HepG2 (cell line): ENCODE measurements around the gene C5orf15. TPM values are rescaled to one million over a fixed set of nuclear protein-coding genes. Genes with fewer than 3 reads are reported as not detected.

Source experiments
- ATF3 ChIP-seq: sonication (generic); formaldehyde crosslinking; IDR thresholded peaks from 2 replicates; pipeline ENCODE4 v1.4.0; 2020; ENCODE audit warnings: missing genetic modification reagents
- FOXP4 ChIP-seq: sonication (generic); formaldehyde crosslinking; IDR thresholded peaks from 2 replicates; pipeline ENCODE4 v1.4.0; 2020; ENCODE audit warnings: missing genetic modification reagents
- KDM1A ChIP-seq: IDR thresholded peaks from 2 replicates; pipeline ENCODE4 v1.6.1; 2016; ENCODE audit warnings: missing compliant biosample characterization
- KDM5B ChIP-seq: sonication (generic); formaldehyde crosslinking; IDR thresholded peaks from 2 replicates; pipeline ENCODE4 v1.4.0; 2020; ENCODE audit warnings: missing genetic modification reagents, mild to moderate bottlenecking, borderline replicate concordance
- MAFG ChIP-seq: sonication (generic); formaldehyde crosslinking; IDR thresholded peaks from 2 replicates; pipeline ENCODE4 v1.5.1; 2020; ENCODE audit warnings: mild to moderate bottlenecking, missing genetic modification reagents
- MED1 ChIP-seq: sonication (generic); formaldehyde crosslinking; IDR thresholded peaks from 2 replicates; pipeline ENCODE4 v1.4.0; 2020; ENCODE audit warnings: missing genetic modification reagents
- MED8 ChIP-seq: sonication (generic); formaldehyde crosslinking; IDR thresholded peaks from 2 replicates; pipeline ENCODE4 v1.8.1; 2023; ENCODE audit warnings: mild to moderate bottlenecking, missing genetic modification reagents; ENCODE audit not compliant: insufficient replicate concordance
- MTA1 ChIP-seq: sonication (generic); formaldehyde crosslinking; IDR thresholded peaks from 2 replicates; pipeline ENCODE4 v1.4.0; 2020; ENCODE audit warnings: missing genetic modification reagents, mild to moderate bottlenecking, borderline replicate concordance
- MTA3 ChIP-seq: sonication (generic); formaldehyde crosslinking; IDR thresholded peaks from 2 replicates; pipeline ENCODE4 v1.4.0; 2020; ENCODE audit warnings: missing genetic modification reagents
- NFE2L1 ChIP-seq: sonication (generic); formaldehyde crosslinking; IDR thresholded peaks from 2 replicates; pipeline ENCODE4 v1.4.0; 2020; ENCODE audit warnings: missing genetic modification reagents, mild to moderate bottlenecking, borderline replicate concordance
- RARA ChIP-seq: IDR thresholded peaks from 2 replicates; pipeline ENCODE4 v1.6.1; 2016; ENCODE audit warnings: missing genetic modification reagents, missing compliant biosample characterization
- SATB2 ChIP-seq: sonication (generic); formaldehyde crosslinking; IDR thresholded peaks from 2 replicates; pipeline ENCODE4 v1.5.0; 2020; ENCODE audit warnings: missing genetic modification reagents
- SRSF1 ChIP-seq: fragments of 200-400 bp; formaldehyde crosslinking; optimal IDR thresholded peaks from 2 replicates; pipeline ENCODE3; 2017; ENCODE audit warnings: mild to moderate bottlenecking, low read depth, low read length, moderate library complexity
- SRY ChIP-seq: sonication (generic); formaldehyde crosslinking; IDR thresholded peaks from 2 replicates; pipeline ENCODE4 v1.8.0; 2022; ENCODE audit warnings: mild to moderate bottlenecking, missing genetic modification reagents
- SYNCRIP ChIP-seq: fragments of 200-400 bp; formaldehyde crosslinking; IDR thresholded peaks from 2 replicates; pipeline ENCODE4 v1.6.1; 2018; ENCODE audit warnings: mild to moderate bottlenecking, low read depth, low read length; ENCODE audit not compliant: insufficient read depth
- TBP ChIP-seq: sonication (generic); formaldehyde crosslinking; IDR thresholded peaks from 2 replicates; pipeline ENCODE4 v1.5.0; 2020; ENCODE audit warnings: missing genetic modification reagents
- TEAD2 ChIP-seq: sonication (generic); formaldehyde crosslinking; IDR thresholded peaks from 2 replicates; pipeline ENCODE4 v1.9.0; 2021; ENCODE audit warnings: missing genetic modification reagents
- ZFP36L2 ChIP-seq: sonication (generic); formaldehyde crosslinking; IDR thresholded peaks from 2 replicates; pipeline ENCODE4 v1.4.0; 2020; ENCODE audit warnings: missing genetic modification reagents
- ZKSCAN8 ChIP-seq: IDR thresholded peaks from 2 replicates; pipeline ENCODE4 v1.6.1; 2016; ENCODE audit warnings: borderline replicate concordance, missing genetic modification reagents, missing compliant biosample characterization
- ZNF329 ChIP-seq: sonication (generic); formaldehyde crosslinking; IDR thresholded peaks from 2 replicates; pipeline ENCODE4 v1.9.0; 2021; ENCODE audit warnings: low read depth, mild to moderate bottlenecking, missing genetic modification reagents
- ZNF331 ChIP-seq: sonication (generic); formaldehyde crosslinking; IDR thresholded peaks from 2 replicates; pipeline ENCODE4 v1.4.0; 2020; ENCODE audit warnings: missing genetic modification reagents
- ZNF335 ChIP-seq: sonication (generic); formaldehyde crosslinking; IDR thresholded peaks from 2 replicates; pipeline ENCODE4 v1.4.0; 2020; ENCODE audit warnings: missing genetic modification reagents
- ZNF543 ChIP-seq: sonication (generic); formaldehyde crosslinking; IDR thresholded peaks from 2 replicates; pipeline ENCODE4 v1.4.0; 2020; ENCODE audit warnings: mild to moderate bottlenecking, missing genetic modification reagents
- ZNF563 ChIP-seq: sonication (generic); formaldehyde crosslinking; IDR thresholded peaks from 2 replicates; pipeline ENCODE4 v1.8.0; 2022; ENCODE audit warnings: mild to moderate bottlenecking, moderate library complexity, missing genetic modification reagents
- ZNF580 ChIP-seq: IDR thresholded peaks from 2 replicates; pipeline ENCODE4 v1.6.1; 2016; ENCODE audit warnings: low read depth, borderline replicate concordance
- ZNF691 ChIP-seq: sonication (generic); formaldehyde crosslinking; IDR thresholded peaks from 2 replicates; pipeline ENCODE4 v1.4.0; 2020; ENCODE audit warnings: missing genetic modification reagents, low read depth, mild to moderate bottlenecking, borderline replicate concordance
- ZNF746 ChIP-seq: sonication (generic); formaldehyde crosslinking; IDR thresholded peaks from 2 replicates; pipeline ENCODE4 v1.8.0; 2022; ENCODE audit warnings: mild to moderate bottlenecking, missing genetic modification reagents
- ZNF761 ChIP-seq: sonication (generic); formaldehyde crosslinking; conservative IDR thresholded peaks from 2 replicates; pipeline ENCODE4 v1.4.0; 2020; ENCODE audit warnings: mild to moderate bottlenecking, missing genetic modification reagents
- ZNF768 ChIP-seq: sonication (generic); formaldehyde crosslinking; IDR thresholded peaks from 2 replicates; pipeline ENCODE4 v1.4.0; 2020; ENCODE audit warnings: missing genetic modification reagents
- polyA plus RNA-seq, 8 experiments: library from polyadenylated mRNA; depleted of rRNA in 3 of 8; stranded (reverse) in 7 of 8; unstranded in 1 of 8; fragments of >200 nt; fragmentation: Illumina TruSeq in 4 of 8; extraction: Trizol in 4 of 8; gene quantifications; 2 replicates each; pipeline versions ENCODE4 v1.2.1 to v1.2.3, GENCODE V29; 2011 to 2016; ENCODE audit warnings: low read depth in 4 of 8, missing spikeins in 1 of 8, mixed read lengths in 1 of 8; ENCODE audit not compliant: insufficient read depth in 1 of 8
- total RNA-seq, 5 experiments: library from RNA; depleted of rRNA; stranded (reverse); fragments of >200 nt; fragmentation: Illumina TruSeq; extraction: Trizol; gene quantifications; 2 replicates each; pipeline ENCODE4 v1.2.3, GENCODE V29; 2016; ENCODE audit warnings: low read depth in 1 of 5

Gene C5orf15
- total and polyA plus RNA-seq, 2 of the 13 experiments (the other 11 are each of a cell fraction or from before 2014, with no cell fraction given), result 58.5 to 82.7 TPM

- TF ChIP-seq FOXP4 (CRISPR knock-in tag) (no peak), SRSF1 (peak; percentile 72), SRY (peak; percentile 84; the same call in 1 of the 2 replicates), ZNF761 (CRISPR knock-in tag) (0 out of 2 replicates have a peak, but pooled peaks have one; percentile 14), ZNF331 (peak; percentile 31), ATF3 (CRISPR knock-in tag) (peak; percentile 34; the same call in 1 of the 2 replicates), SYNCRIP (no peak), MAFG (CRISPR knock-in tag) (no peak), MTA1 (no peak), ZNF335 (CRISPR knock-in tag) (no peak), KDM1A (CRISPR knock-in tag) (0 out of 2 replicates have a peak, but pooled peaks have one; percentile 25), ZNF329 (CRISPR knock-in tag) (peak; percentile 72), MED1 (CRISPR knock-in tag) (peak; percentile 34; the same call in 1 of the 2 replicates), MED8 (CRISPR knock-in tag) (peak; percentile 69), KDM5B (CRISPR knock-in tag) (peak; percentile 60; the same call in 1 of the 2 replicates), TEAD2 (no peak), NFE2L1 (CRISPR knock-in tag) (no peak), ZNF543 (CRISPR knock-in tag) (peak; percentile 39; the same call in 1 of the 2 replicates), ZNF768 (CRISPR knock-in tag) (peak; percentile 76; the same call in 1 of the 2 replicates), RARA (peak; percentile 40; the same call in 1 of the 2 replicates), ZNF691 (peak; percentile 37; the same call in 1 of the 2 replicates), ZNF746 (no peak; the same call in 1 of the 2 replicates), ZNF563 (CRISPR knock-in tag) (peak; percentile 64), ZFP36L2 (CRISPR knock-in tag) (no peak), SATB2 (CRISPR knock-in tag) (no peak; the same call in 1 of the 2 replicates), MTA3 (CRISPR knock-in tag) (no peak), ZNF580 (CRISPR knock-in tag) (0 out of 2 replicates have a peak, but pooled peaks have one; percentile 22), ZKSCAN8 (CRISPR knock-in tag) (no peak; the same call in 1 of the 2 replicates), TBP (no peak)
These were observed 36.4 kb upstream of the C5orf15 start, which contains the start of gene VDAC1 (continued) for GRCh38 chr5:134004626-134005416.
